Heart left ventricle (tissue), 13 donors: Measurements from ENCODE around the gene ABHD16A.

ENCODE experiments used
- POLR2A ChIP-seq, 2 donors: fragments of 450-650 bp; IDR thresholded peaks; one replicate each; pipeline ENCODE4 v1.6.1; 2017; ENCODE audit warnings: antibody characterized with exemption in 2 of 2, mild to moderate bottlenecking in 2 of 2, moderate library complexity in 2 of 2
- TF ChIP-seq, protein P1 (sequence below), 12 donors: fragments of 200-600 bp; sonication (generic) in 4 of 12; IDR thresholded peaks; one replicate each; pipeline versions ENCODE4 v1.5.0 to v1.8.0; 2018 to 2022; ENCODE audit warnings: antibody characterized with exemption in 12 of 12, mild to moderate bottlenecking in 5 of 12
- donor health status: ischemic (EF 13 %, LVEDD 7.1; RV severe dilation, severe dysfunction).
- donor health status: DM: no; HTN: yes; CAD: no.
- donor health status: DM: no; HTN: no; CAD: no.
- donor health status: ischemic (EF 25% LVEDD 6.9; RV normal size, moderate dysfunction).
- donor health status: ischemic (EF 25% LVEDD 5.7; RV mildly dilated, moderate dysfunction).
- donor health status: ischemic (EF 35%, LVEDD 5.7; RV mildly dilated, moderate dysfunction).
- donor health status: nonischemic (EF 11% LVEDD 7.7; RV severe dilation, severe dysfunction).
- donor health status: DM: yes; HTN: yes; CAD: no.
- donor health status: PGD.
- donor health status: ischemic (EF 29% LVEDD 5.4; RV normal size, mild dysfunction).
- donor health status: nonischemic (EF 23%, LVEDD 6.1; RV moderate dilation, normal function).

- TF ChIP-seq, protein P1, sequence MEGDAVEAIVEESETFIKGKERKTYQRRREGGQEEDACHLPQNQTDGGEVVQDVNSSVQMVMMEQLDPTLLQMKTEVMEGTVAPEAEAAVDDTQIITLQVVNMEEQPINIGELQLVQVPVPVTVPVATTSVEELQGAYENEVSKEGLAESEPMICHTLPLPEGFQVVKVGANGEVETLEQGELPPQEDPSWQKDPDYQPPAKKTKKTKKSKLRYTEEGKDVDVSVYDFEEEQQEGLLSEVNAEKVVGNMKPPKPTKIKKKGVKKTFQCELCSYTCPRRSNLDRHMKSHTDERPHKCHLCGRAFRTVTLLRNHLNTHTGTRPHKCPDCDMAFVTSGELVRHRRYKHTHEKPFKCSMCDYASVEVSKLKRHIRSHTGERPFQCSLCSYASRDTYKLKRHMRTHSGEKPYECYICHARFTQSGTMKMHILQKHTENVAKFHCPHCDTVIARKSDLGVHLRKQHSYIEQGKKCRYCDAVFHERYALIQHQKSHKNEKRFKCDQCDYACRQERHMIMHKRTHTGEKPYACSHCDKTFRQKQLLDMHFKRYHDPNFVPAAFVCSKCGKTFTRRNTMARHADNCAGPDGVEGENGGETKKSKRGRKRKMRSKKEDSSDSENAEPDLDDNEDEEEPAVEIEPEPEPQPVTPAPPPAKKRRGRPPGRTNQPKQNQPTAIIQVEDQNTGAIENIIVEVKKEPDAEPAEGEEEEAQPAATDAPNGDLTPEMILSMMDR (IDR thresholded peaks at IDR 0.05), result no peak
- TF ChIP-seq POLR2A (IDR thresholded peaks at IDR 0.05), result no peak
Observed at GRCh38 chr6:31736768-31737314, 33.7 kb upstream of the ABHD16A start.
